Measurements from ENCODE around the gene SOST.
"Not testable (repeated sequence)": the region's sequence is repeated elsewhere in the genome, so short reads cannot be mapped to it uniquely, and the experiment has no call there.

SOST gene

GRCh38 chr17:43758497-43759174 is at the start of gene SOST:
Gene SOST, minus strand, starts transcription at chr17:43758791. Its CDS starts 50 bp downstream, at chr17:43758741.
- no peak for DNase-seq (ENCODE audit: low read depth)

GRCh38 chr17:43808076-43808475 is 49.5 kb upstream of the SOST start:
- no peak overlapping the region for H3K4me3 ChIP-seq (ENCODE audit: low read depth, low read length)
- TF ChIP-seq CTCF (IDR thresholded peaks at IDR 0.05; ENCODE audit: control insufficient read depth, extremely low read depth, insufficient read depth) = no peak
- DNase-seq (ENCODE audit: low read depth) = no peak

More at GRCh38 chr17:43758497-43759174, at the start of gene SOST:
- no peak within 1 kb of the TSS for H3K4me3 ChIP-seq (ENCODE audit: low read depth, low read length)
- no peak for TF ChIP-seq CTCF (IDR thresholded peaks at IDR 0.05; ENCODE audit: control insufficient read depth, extremely low read depth, insufficient read depth)

- no peak for DNase-seq (ENCODE audit: low read depth)
- no peak for TF ChIP-seq CTCF (IDR thresholded peaks at IDR 0.05; ENCODE audit: control insufficient read depth, extremely low read depth, insufficient read depth)
- no peak overlapping the region for H3K4me3 ChIP-seq (ENCODE audit: low read depth, low read length)
These were observed 46.5 kb upstream of the SOST start for GRCh38 chr17:43805117-43805516.

GRCh38 chr17:43803758-43804157 is 45.2 kb upstream of the SOST start:
- no peak for TF ChIP-seq CTCF (IDR thresholded peaks at IDR 0.05; ENCODE audit: control insufficient read depth, extremely low read depth, insufficient read depth)
- no peak overlapping the region for H3K4me3 ChIP-seq (ENCODE audit: low read depth, low read length)

GRCh38 chr17:43801844-43802243 is 43.3 kb upstream of the SOST start:
- H3K4me3 ChIP-seq (ENCODE audit: low read depth, low read length) = no peak overlapping the region
- no peak for TF ChIP-seq CTCF (IDR thresholded peaks at IDR 0.05; ENCODE audit: control insufficient read depth, extremely low read depth, insufficient read depth)
- no peak for DNase-seq (ENCODE audit: low read depth)

More at GRCh38 chr17:43803758-43804157, 45.2 kb upstream of the SOST start:
- no peak for DNase-seq (ENCODE audit: low read depth)

- TF ChIP-seq CTCF (IDR thresholded peaks at IDR 0.05; ENCODE audit: control insufficient read depth, extremely low read depth, insufficient read depth) = no peak
- DNase-seq (ENCODE audit: low read depth) = no peak
- no peak overlapping the region for H3K4me3 ChIP-seq (ENCODE audit: low read depth, low read length)
These were observed 42.1 kb upstream of the SOST start for GRCh38 chr17:43800736-43801135.

GRCh38 chr17:43799047-43799446 is 40.5 kb upstream of the SOST start:
- no peak for TF ChIP-seq CTCF (IDR thresholded peaks at IDR 0.05; ENCODE audit: control insufficient read depth, extremely low read depth, insufficient read depth)
- no peak overlapping the region for H3K4me3 ChIP-seq (ENCODE audit: low read depth, low read length)
- DNase-seq (ENCODE audit: low read depth) = no peak

- H3K4me3 ChIP-seq (ENCODE audit: low read depth, low read length); DNase-seq (ENCODE audit: low read depth): not testable (repeated sequence)
These were observed 39.4 kb upstream of the SOST start for GRCh38 chr17:43798024-43798423.

GRCh38 chr17:43792668-43793067 is 34.1 kb upstream of the SOST start:
- not testable (repeated sequence) for H3K4me3 ChIP-seq (ENCODE audit: low read depth, low read length); DNase-seq (ENCODE audit: low read depth)
